ENCODE data around the gene CRABP2. TPM values are rescaled to one million over a fixed set of nuclear protein-coding genes. Genes with fewer than 3 reads are reported as not detected.

Gene CRABP2
- total RNA-seq, 1 experiment from 2014 or later, result 209 TPM

- intact Hi-C loops (cut with micrococcal nuclease), result loop anchor here (1.0 kb wide), 2 partner anchors 13 to 39 kb away; partner anchors contain the start of genes MRPL24 and PRCC
- Histone ChIP-seq H3K4me3 (replicated peaks in 1 of 2; ENCODE audit: low read depth in 1 of 2, low read length in 2 of 2) (peak within 1 kb of the TSS; percentile 92 to 93), H3K4me2 (ENCODE audit: low read length) (peak within 1 kb of the TSS; percentile 97), H3K9me2 (ENCODE audit: insufficient read depth) (no peaks in the 10 kb centered on the region), H3K9me3 (ENCODE audit: control insufficient read depth in 1 of 2, insufficient read depth in 1 of 2, low read depth in 1 of 2, low read length in 2 of 2) (no peaks in the 10 kb centered on the region), H3K4me1 (ENCODE audit: control insufficient read depth in 1 of 2, insufficient read depth in 2 of 2, low read length in 2 of 2) (peaks cover 24 to 34% of the 10 kb centered on the region in 2 experiments), H3K79me2 (ENCODE audit: insufficient read depth, low read length) (peaks cover 65% of the 10 kb centered on the region), H3K9ac (ENCODE audit: low read length) (peak within 1 kb of the TSS; percentile 93), H4K20me1 (ENCODE audit: insufficient read depth) (peaks cover 15% of the 10 kb centered on the region; the same call in 1 of the 2 replicates), H2AFZ (ENCODE audit: low read depth, low read length, poor library complexity, severe bottlenecking) (no peak within 1 kb of the TSS), H3K36me3 (ENCODE audit: control insufficient read depth in 1 of 2, insufficient read depth in 2 of 2, low read length in 2 of 2) (peaks cover 15 to 26% of the 10 kb centered on the region in 2 experiments), H3K27ac (ENCODE audit: low read depth, low read length) (peak within 1 kb of the TSS; percentile 81), H3K27me3 (ENCODE audit: insufficient read depth, low read length) (no peaks in the 10 kb centered on the region)
- ChIA-PET CTCF (interaction anchor here (0.6 to 10.8 kb wide), 15 partner anchors 11 to 200 kb away, joined by 3 to 508 read pairs (median 9); partner anchors contain the start of genes CRABP2, INSRR, MRPL24 and NTRK1), POLR2A (interaction anchor here (0.6 to 4.9 kb wide), 15 partner anchors 11 to 259 kb away, joined by 3 to 69 read pairs (median 6); partner anchors contain the start of genes CRABP2, HDGF, MRPL24 and NTRK1), RAD21 (ENCODE audit: low non-redundant PET in 1 of 2, low total read pairs in 2 of 2, uncharacterized antibody in 2 of 2, unreplicated experiment in 2 of 2) (interaction anchor here (0.7 to 1.5 kb wide), 8 partner anchors 13 to 162 kb away, joined by 3 to 6 read pairs (median 4); partner anchors contain the start of genes HDGF (in 1 of the 2), MRPL24 (in 1 of the 2) and PRCC (in 1 of the 2))
- TF ChIP-seq EZH2phosphoT487 (IDR thresholded peaks at IDR 0.05; ENCODE audit: borderline replicate concordance), result no peak
- DNase-seq (ENCODE audit: low read depth, low spot score) (no peak), ATAC-seq (peak; percentile 76)
- TSS peak; percentile 71 for BruUV-seq (replicated peaks)
These were observed 22.7 kb upstream of the CRABP2 start, which contains the start of gene METTL25B for GRCh38 chr1:156727926-156728598. METTL25B (plus strand) TSS chr1:156728469; CDS start chr1:156729105, 636 bp downstream.

- Histone ChIP-seq H3K9me2 (ENCODE audit: insufficient read depth) (no peaks in the 10 kb centered on the region), H3K36me3 (ENCODE audit: control insufficient read depth in 1 of 2, insufficient read depth in 2 of 2, low read length in 2 of 2) (peaks cover 19 to 32% of the 10 kb centered on the region in 2 experiments), H3K27ac (ENCODE audit: low read depth, low read length) (peak overlapping the region; percentile 81), H3K9ac (ENCODE audit: low read length) (peak overlapping the region; percentile 93), H3K4me2 (ENCODE audit: low read length) (peak overlapping the region; percentile 95), H3K9me3 (ENCODE audit: control insufficient read depth in 1 of 2, insufficient read depth in 1 of 2, low read depth in 1 of 2, low read length in 2 of 2) (no peaks in the 10 kb centered on the region), H4K20me1 (ENCODE audit: insufficient read depth) (peaks cover 15% of the 10 kb centered on the region; the same call in 1 of the 2 replicates), H3K27me3 (ENCODE audit: insufficient read depth, low read length) (no peaks in the 10 kb centered on the region), H3K4me1 (ENCODE audit: control insufficient read depth in 1 of 2, insufficient read depth in 2 of 2, low read length in 2 of 2) (peaks cover 24 to 34% of the 10 kb centered on the region in 2 experiments), H3K79me2 (ENCODE audit: insufficient read depth, low read length) (peaks cover 70% of the 10 kb centered on the region), H2AFZ (ENCODE audit: low read depth, low read length, poor library complexity, severe bottlenecking) (no peak overlapping the region), H3K4me3 (replicated peaks in 1 of 2; ENCODE audit: low read depth in 1 of 2, low read length in 2 of 2) (peak overlapping the region; percentile 92 to 93)
- DNase-seq (ENCODE audit: low read depth, low spot score) (no peak), ATAC-seq (no peak)
- ChIA-PET RAD21 (ENCODE audit: low non-redundant PET in 1 of 2, low total read pairs in 2 of 2, uncharacterized antibody in 2 of 2, unreplicated experiment in 2 of 2) (interaction anchor here (1.1 to 3.1 kb wide), 4 partner anchors 24 to 133 kb away, joined by 3 to 67 read pairs (median 38); partner anchors contain the start of genes HDGF (in 1 of the 2) and NTRK1 (in 1 of the 2)), CTCF (interaction anchor here (1.0 to 10.8 kb wide), 17 partner anchors 10 to 165 kb away, joined by 3 to 508 read pairs (median 12); partner anchors contain the start of genes CRABP2, HDGF, INSRR and MRPL24), POLR2A (interaction anchor here (1.3 to 4.9 kb wide), 7 partner anchors 12 to 132 kb away, joined by 3 to 69 read pairs (median 10); partner anchors contain the start of genes MRPL24 and PRCC)
- intact Hi-C loops (cut with micrococcal nuclease), result no loop called here
- no TSS peak for BruUV-seq (replicated peaks)
- TF ChIP-seq YY1 (IDR thresholded peaks at IDR 0.05; ENCODE audit: extremely low read depth, insufficient replicate concordance, low read depth, low read length) (no peak), POLR2AphosphoS5 (IDR thresholded peaks at IDR 0.05; ENCODE audit: low read depth, low read length) (no peak), ZFX (IDR thresholded peaks at IDR 0.05) (no peak), REST (IDR thresholded peaks at IDR 0.05; ENCODE audit: low read depth) (no peak), ATF3 (IDR thresholded peaks at IDR 0.05) (no peak), CTCF (IDR thresholded peaks at IDR 0.05 in 2 of 3, conservative IDR thresholded peaks at IDR 0.05 in 1 of 3; ENCODE audit: borderline replicate concordance in 1 of 3, insufficient read depth in 1 of 3, low read depth in 2 of 3, low read length in 2 of 3) (no peak), EZH2phosphoT487 (IDR thresholded peaks at IDR 0.05; ENCODE audit: borderline replicate concordance) (no peak), JUND (IDR thresholded peaks at IDR 0.05) (no peak)
These were observed 22.1 kb upstream of the CRABP2 start for GRCh38 chr1:156727492-156727891.

All from HCT116 (cell line).